Measurements from ENCODE around the gene FREM3.
"Not testable (repeated sequence)": the region's sequence is repeated elsewhere in the genome, so short reads cannot be mapped to it uniquely, and the experiment has no call there.

FREM3 gene

GRCh38 chr4:143575331-143575730 is 125.1 kb downstream of the FREM3 start:
- Mint-ChIP-seq H3K27me3 (no peaks in the 10 kb centered on the region), H3K4me3 (no peak overlapping the region), H3K36me3 (ENCODE audit: low read depth) (peaks cover 10% of the 10 kb centered on the region), H3K9me3 (no peaks in the 10 kb centered on the region), H3K27ac (no peak overlapping the region), H3K4me1 (ENCODE audit: low read depth) (no peaks in the 10 kb centered on the region)

- Mint-ChIP-seq H3K36me3 (ENCODE audit: low read depth) (peaks cover 27% of the 10 kb centered on the region), H3K4me3 (no peak overlapping the region), H3K27me3 (peaks cover 3% of the 10 kb centered on the region), H3K9me3 (peaks cover 8% of the 10 kb centered on the region), H3K4me1 (ENCODE audit: low read depth) (peaks cover 37% of the 10 kb centered on the region), H3K27ac (no peak overlapping the region)
Measured at GRCh38 chr4:143564472-143564871, 136.0 kb downstream of the FREM3 start.

- no peaks in the 10 kb centered on the region for H3K27me3 Mint-ChIP-seq
- H3K27ac Mint-ChIP-seq = peak overlapping the region; percentile 71
- peaks cover 44% of the 10 kb centered on the region for H3K4me1 Mint-ChIP-seq (ENCODE audit: low read depth)
- peaks cover 4% of the 10 kb centered on the region for H3K9me3 Mint-ChIP-seq
- H3K36me3 Mint-ChIP-seq (ENCODE audit: low read depth) = peaks cover 9% of the 10 kb centered on the region
- H3K4me3 Mint-ChIP-seq = peak overlapping the region; percentile 93
Measured at GRCh38 chr4:143559757-143560147, 140.7 kb downstream of the FREM3 start.

- H3K4me3 Mint-ChIP-seq = peak overlapping the region; percentile 93
- H3K4me1 Mint-ChIP-seq (ENCODE audit: low read depth) = peaks cover 43% of the 10 kb centered on the region
- peaks cover 15% of the 10 kb centered on the region for H3K36me3 Mint-ChIP-seq (ENCODE audit: low read depth)
- peaks cover 4% of the 10 kb centered on the region for H3K9me3 Mint-ChIP-seq
- H3K27me3 Mint-ChIP-seq = no peaks in the 10 kb centered on the region
- peak overlapping the region; percentile 97 for H3K27ac Mint-ChIP-seq
Measured at GRCh38 chr4:143558823-143559756, 141.4 kb downstream of the FREM3 start.

GRCh38 chr4:143558286-143558685 is 142.2 kb downstream of the FREM3 start:
- Mint-ChIP-seq H3K9me3 (peaks cover 4% of the 10 kb centered on the region), H3K27ac (peak overlapping the region; percentile 31), H3K36me3 (ENCODE audit: low read depth) (peaks cover 19% of the 10 kb centered on the region), H3K27me3 (no peaks in the 10 kb centered on the region), H3K4me3 (no peak overlapping the region), H3K4me1 (ENCODE audit: low read depth) (peaks cover 40% of the 10 kb centered on the region)

GRCh38 chr4:143555676-143556075 is 144.8 kb downstream of the FREM3 start:
- peaks cover 42% of the 10 kb centered on the region for H3K36me3 Mint-ChIP-seq (ENCODE audit: low read depth)
- H3K27ac Mint-ChIP-seq = no peak overlapping the region
- H3K4me1 Mint-ChIP-seq (ENCODE audit: low read depth) = peaks cover 34% of the 10 kb centered on the region
- no peaks in the 10 kb centered on the region for H3K27me3 Mint-ChIP-seq
- no peaks in the 10 kb centered on the region for H3K9me3 Mint-ChIP-seq
- H3K4me3 Mint-ChIP-seq = no peak overlapping the region

GRCh38 chr4:143554728-143555597 is 145.5 kb downstream of the FREM3 start:
- Mint-ChIP-seq H3K4me1 (ENCODE audit: low read depth) (peaks cover 27% of the 10 kb centered on the region), H3K9me3 (no peaks in the 10 kb centered on the region), H3K27ac (no peak overlapping the region), H3K4me3 (no peak overlapping the region), H3K27me3 (no peaks in the 10 kb centered on the region), H3K36me3 (ENCODE audit: low read depth) (peaks cover 48% of the 10 kb centered on the region)

- H3K4me3 Mint-ChIP-seq = no peak overlapping the region
- peaks cover 7% of the 10 kb centered on the region for H3K4me1 Mint-ChIP-seq (ENCODE audit: low read depth)
- H3K27me3 Mint-ChIP-seq = no peaks in the 10 kb centered on the region
- no peaks in the 10 kb centered on the region for H3K9me3 Mint-ChIP-seq
- H3K27ac Mint-ChIP-seq = no peak overlapping the region
- peaks cover 72% of the 10 kb centered on the region for H3K36me3 Mint-ChIP-seq (ENCODE audit: low read depth)
Measured at GRCh38 chr4:143549928-143550327, 150.5 kb downstream of the FREM3 start.

GRCh38 chr4:143539670-143540023 is 160.8 kb downstream of the FREM3 start:
- no peaks in the 10 kb centered on the region for H3K27me3 Mint-ChIP-seq
- no peak overlapping the region for H3K4me3 Mint-ChIP-seq
- H3K4me1 Mint-ChIP-seq (ENCODE audit: low read depth) = peaks cover 22% of the 10 kb centered on the region
- peaks cover 89% of the 10 kb centered on the region for H3K36me3 Mint-ChIP-seq (ENCODE audit: low read depth)
- H3K27ac Mint-ChIP-seq = no peak overlapping the region
- H3K9me3 Mint-ChIP-seq = peaks cover 5% of the 10 kb centered on the region

- H3K27me3 Mint-ChIP-seq = no peaks in the 10 kb centered on the region
- peaks cover 22% of the 10 kb centered on the region for H3K4me1 Mint-ChIP-seq (ENCODE audit: low read depth)
- H3K36me3 Mint-ChIP-seq (ENCODE audit: low read depth) = peaks cover 89% of the 10 kb centered on the region
- peak overlapping the region; percentile 61 for H3K27ac Mint-ChIP-seq
- no peak overlapping the region for H3K4me3 Mint-ChIP-seq
- H3K9me3 Mint-ChIP-seq = peaks cover 5% of the 10 kb centered on the region
Measured at GRCh38 chr4:143538979-143539669, 161.4 kb downstream of the FREM3 start.

- Mint-ChIP-seq H3K4me3 (no peak overlapping the region), H3K36me3 (ENCODE audit: low read depth) (peaks cover 82% of the 10 kb centered on the region), H3K27me3 (no peaks in the 10 kb centered on the region), H3K27ac (no peak overlapping the region), H3K9me3 (no peaks in the 10 kb centered on the region), H3K4me1 (ENCODE audit: low read depth) (peaks cover 9% of the 10 kb centered on the region)
Measured at GRCh38 chr4:143531788-143532491, 168.5 kb downstream of the FREM3 start.

GRCh38 chr4:143531380-143531779 is 169.1 kb downstream of the FREM3 start:
- Mint-ChIP-seq H3K36me3 (ENCODE audit: low read depth) (peaks cover 81% of the 10 kb centered on the region), H3K4me3 (no peak overlapping the region), H3K9me3 (no peaks in the 10 kb centered on the region), H3K27me3 (no peaks in the 10 kb centered on the region), H3K4me1 (ENCODE audit: low read depth) (peaks cover 9% of the 10 kb centered on the region), H3K27ac (no peak overlapping the region)

- H3K4me1 Mint-ChIP-seq (ENCODE audit: low read depth) = peaks cover 13% of the 10 kb centered on the region
- not testable (repeated sequence) for H3K4me3 Mint-ChIP-seq, H3K27ac Mint-ChIP-seq, H3K27me3 Mint-ChIP-seq, H3K9me3 Mint-ChIP-seq
- peaks cover 79% of the 10 kb centered on the region for H3K36me3 Mint-ChIP-seq (ENCODE audit: low read depth)
Measured at GRCh38 chr4:143528046-143528445, 172.4 kb downstream of the FREM3 start.
